ENCODE results near the gene FGFR2.
"Not testable (repeated sequence)": the region's sequence is repeated elsewhere in the genome, so short reads cannot be mapped to it uniquely, and the experiment has no call there.

The FGFR2 gene

DNA sequence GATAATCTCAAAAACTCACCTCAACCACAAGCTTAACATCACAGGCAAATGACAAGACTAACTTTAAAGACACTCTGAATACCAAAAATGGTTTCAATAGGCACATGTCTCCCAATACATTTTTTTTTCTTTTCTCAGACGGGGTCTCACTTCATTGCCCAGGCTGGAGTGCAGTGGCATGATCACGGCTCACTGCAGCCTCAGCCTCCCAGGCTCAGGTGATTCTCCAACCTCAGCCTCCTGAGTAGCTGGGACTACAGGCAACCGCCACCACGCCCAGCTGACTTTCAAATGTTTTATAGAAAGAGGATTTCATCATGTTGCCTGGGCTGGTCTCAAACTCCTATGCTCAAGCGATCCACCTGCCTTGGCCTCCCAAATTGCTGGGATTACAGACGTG is 77.7 kb downstream of the FGFR2 start:
- not testable (repeated sequence) for DNase-seq

DNA sequence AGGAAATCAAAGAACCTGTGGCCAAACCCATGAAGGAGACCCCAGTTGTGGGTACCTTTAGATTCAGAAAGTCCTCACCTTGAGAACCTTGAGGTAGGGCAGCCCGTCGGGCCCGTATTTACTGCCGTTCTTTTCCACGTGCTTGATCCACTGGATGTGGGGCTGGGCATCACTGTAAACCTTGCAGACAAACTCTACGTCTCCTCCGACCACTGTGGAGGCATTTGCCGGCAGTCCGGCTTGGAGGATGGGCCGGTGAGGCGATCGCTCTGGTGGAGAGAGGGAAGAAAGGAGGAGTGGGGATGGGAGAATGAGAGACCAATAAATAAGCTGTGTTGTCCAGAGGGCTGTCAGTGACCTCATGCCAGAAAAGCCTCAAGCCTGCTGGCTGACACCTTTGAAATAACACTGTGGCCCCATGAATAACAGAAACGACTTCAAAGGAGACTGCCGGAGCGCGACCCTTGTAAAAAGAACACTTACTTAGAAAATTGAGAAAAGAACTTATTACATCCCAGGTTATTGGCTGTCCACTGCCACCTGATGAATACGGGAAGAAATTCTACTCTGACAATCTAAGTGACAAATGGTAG is 78.2 kb downstream of the FGFR2 start:
- DNase-seq: no peak

DNA sequence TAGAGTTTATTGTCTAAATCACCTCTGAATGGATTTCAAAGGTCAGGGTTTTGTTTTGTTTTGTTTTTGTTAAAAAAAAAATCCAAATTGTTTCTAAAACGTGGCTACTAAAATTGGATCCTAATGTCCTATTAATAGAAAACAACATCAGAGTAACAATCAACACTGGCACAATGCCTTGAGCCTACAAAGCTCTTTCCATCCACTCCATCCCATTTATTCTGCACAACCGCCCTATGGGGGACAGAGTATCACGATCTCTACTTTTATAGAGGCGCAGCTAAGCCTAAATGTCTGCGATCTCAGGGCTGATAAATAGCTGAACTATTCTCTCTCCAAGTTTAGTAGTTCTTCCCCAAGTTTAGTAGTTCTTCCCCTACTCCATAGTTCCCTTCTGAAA is 78.8 kb downstream of the FGFR2 start:
- DNase-seq: no peak

DNA sequence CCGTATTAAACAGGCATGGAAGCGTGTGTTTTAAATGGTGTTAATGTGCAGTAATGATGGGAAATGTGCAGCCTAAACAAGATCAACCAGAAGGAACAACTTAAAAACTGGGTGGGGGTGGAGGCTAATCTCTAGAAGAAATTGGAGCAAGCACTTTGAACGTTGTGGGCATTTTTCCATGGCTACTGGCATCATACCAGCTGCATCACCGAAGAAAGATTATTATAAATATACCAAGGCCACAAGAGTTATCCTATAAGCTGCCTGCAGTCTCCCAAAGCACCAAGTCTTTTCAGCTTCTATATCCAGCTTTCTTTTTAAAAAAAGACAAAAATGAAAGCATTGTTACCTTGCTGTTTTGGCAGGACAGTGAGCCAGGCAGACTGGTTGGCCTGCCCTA is 79.9 kb downstream of the FGFR2 start:
- DNase-seq: no peak

- no peak for DNase-seq
These were observed 82.0 kb downstream of the FGFR2 start for GRCh38 chr10:121516093-121516865.

DNA sequence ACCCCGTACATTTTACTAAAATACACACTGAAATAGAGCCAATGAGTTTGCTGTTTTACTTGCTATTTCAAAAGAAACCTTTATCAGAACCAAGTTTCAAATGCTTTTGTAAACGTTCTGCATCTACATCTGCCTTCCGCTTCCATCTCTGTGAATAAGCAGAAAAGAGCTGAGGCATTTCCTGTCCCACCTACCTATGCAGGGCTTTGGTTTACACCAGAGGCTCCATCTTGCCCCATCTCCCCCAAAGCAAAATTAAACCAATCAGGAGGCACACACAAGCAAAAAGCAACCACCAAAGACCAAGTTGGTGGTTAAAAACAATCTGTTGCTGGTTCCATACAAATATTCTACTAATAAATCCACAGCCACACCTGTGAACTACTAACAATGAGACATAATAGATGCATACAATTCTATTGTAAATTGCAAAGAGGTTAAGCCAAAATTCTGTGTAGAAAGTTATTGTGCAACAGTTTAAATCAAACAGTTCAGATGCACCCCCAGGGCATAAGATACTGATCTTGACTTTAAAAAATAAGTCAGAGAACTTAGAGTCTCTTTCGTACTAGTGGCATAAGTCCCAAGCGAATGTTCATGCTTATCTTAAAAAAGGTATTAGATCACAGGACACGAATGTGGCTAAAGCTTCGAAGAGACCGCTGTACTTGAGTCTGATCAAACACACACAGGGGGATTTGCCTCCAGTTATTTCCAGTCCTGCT is 83.9 kb downstream of the FGFR2 start:
- no peak for DNase-seq

DNA sequence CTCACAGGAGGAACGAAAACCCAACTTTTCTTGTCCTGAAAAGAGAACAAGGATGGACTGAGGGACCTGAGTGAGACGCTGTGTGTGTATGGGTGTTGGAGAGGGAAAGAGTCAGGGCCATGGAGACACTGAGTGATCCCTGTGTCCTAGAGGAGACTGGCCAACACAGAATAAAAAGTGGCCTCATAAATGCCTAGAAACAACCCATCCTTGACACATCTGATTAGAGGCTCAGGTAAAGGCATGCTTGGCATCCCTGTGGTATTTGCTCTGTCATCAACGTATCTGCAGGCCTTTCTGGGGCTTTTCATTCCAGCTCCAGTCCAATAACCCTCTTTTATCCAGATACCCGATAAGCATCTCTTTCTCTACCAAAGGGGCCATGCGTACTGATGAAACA is 86.3 kb downstream of the FGFR2 start:
- DNase-seq: no peak

DNA sequence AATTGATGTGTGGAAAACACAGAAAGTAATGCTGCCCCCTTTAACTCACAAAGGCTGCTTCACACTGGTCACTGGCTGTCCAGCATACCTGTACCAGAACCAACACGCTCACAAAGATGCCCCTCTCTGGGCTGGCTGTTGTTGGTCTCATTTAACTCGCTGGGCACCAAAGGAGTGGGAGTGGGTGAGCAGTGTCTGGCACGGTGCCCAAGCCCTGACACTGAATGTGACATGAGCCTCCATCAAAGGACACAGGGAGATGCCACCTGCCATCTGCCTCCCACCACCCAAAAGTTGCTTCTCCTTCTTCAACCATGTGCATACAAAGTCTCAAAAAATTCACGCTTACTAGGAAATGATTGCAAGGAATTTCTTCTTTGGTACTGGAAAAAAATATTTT is 86.8 kb downstream of the FGFR2 start:
- DNase-seq: no peak

DNA sequence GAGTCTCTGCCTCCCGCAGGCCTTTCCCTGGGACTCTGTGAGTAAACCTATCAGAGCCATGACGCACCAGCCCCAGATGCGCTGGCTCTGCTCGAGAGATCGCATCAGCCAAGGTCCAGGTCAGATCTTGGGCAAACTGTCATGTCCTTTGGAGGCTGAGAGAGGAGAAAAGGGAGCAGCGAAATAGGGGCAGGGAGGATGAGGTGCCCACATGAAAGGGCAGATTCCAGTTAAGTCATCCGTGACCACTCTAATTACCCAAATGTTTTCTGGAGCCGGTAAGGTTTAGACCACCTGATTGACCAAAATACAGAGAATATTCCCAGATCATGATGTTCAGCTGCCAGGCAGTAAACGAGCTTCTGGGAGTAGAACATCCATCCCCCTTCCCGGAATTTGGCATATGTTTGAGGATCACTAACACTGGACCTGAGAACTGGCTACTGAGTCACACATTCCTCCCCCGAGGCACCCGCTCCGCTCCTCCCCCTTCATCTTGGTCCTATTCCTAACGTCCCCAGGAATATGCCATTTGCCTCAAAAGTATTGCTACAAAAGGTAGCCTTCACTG is 88.0 kb downstream of the FGFR2 start:
- DNase-seq: no peak

- DNase-seq: no peak
These were observed 88.4 kb downstream of the FGFR2 start for GRCh38 chr10:121509796-121510195.

- no peak for DNase-seq
These were observed 89.1 kb downstream of the FGFR2 start for GRCh38 chr10:121509112-121509511.

DNA sequence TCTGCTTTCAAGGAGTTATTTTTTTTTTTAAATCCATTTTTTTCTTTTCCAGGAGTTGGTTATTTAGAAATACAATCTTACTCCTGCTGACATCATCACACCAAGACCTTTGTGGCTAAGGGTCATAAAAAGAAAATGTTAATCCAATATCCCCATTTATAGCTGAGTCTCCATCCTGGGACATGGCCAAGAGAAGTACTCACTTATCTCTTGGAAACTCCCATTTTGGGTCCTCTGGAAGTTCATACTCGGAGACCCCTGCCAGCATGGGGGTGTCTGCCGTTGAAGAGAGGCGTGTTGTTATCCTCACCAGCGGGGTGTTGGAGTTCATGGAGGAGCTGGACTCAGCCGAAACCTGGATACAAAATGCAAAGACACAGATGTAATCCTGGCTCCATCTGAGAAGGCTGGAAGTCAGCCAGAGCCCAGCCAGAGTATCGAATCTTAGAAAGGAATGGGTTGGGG is 94.6 kb downstream of the FGFR2 start:
- DNase-seq: no peak

- no peak for DNase-seq
These were observed 96.4 kb downstream of the FGFR2 start for GRCh38 chr10:121501796-121502195.

DNA sequence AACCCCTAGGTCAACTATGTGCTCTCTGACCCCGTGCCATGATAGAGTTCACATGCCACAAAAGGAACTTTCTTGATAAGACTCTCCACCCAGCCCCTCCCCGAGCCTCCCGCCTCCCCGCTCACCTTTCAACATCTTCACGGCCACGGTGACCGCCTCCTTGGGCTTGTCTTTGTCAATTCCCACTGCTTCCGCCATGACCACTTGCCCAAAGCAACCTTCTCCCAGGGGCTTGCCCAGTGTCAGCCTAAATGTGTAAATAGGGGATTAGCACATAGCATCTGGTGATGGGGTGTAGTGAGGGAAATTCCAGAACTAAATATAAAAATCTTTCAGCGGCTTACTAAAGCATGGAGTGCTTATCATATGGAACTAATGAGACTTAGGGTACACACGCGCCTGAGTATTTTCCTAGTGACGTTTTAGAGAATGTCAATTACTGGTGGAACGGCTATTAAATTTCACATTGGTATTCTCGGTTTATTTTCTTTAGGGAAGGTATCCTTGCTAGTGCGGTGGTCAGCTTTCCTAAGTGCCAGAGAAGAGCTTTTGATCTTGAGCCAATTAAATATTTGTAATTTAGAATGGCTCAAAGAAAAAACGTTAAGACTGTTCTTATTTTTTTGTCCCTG is 97.4 kb downstream of the FGFR2 start:
- no peak for DNase-seq

DNA sequence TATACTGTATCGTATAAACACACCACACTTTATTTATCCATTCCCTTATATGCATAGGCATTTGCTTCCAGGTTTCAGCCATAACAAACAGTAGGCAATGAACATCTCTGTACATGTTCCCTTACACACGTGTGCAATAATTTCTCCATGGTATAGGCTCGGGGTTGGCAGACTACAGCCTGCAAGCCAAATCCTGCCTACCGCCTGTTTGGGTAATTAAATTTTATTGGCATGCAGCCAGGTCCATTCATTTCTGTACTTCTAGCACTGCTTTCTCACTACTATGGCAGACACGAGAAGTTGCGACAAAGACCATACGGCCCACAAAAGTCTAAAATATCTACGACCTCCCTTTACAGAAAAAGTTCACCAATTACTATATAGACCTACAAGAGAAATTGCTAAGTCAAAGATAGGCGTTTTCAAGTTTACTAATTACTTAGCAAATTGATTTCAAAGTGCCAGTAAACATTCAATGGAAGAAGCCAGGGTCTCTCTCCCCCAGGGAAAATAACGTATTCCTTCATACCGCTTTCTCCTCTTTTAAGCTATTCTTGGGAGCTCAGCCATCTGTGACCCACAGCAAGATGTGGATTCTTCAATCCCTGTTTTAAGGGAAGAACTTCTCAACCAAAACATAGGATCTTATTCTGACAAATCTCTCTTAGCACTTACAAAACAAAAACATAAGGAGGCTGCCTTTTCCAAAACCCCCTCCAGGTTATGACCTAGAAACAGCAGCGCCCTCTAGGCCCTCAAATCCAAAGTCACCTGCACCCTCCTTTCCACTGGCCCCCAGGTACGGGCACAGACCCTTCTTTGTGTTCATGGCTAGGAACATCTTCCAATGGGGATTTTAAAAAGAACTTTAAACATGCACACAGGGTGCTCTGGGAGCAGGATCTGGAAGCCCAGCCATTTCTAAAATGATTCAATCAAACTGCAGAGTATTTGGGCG is 100.5 kb downstream of the FGFR2 start:
- no peak for DNase-seq

DNA sequence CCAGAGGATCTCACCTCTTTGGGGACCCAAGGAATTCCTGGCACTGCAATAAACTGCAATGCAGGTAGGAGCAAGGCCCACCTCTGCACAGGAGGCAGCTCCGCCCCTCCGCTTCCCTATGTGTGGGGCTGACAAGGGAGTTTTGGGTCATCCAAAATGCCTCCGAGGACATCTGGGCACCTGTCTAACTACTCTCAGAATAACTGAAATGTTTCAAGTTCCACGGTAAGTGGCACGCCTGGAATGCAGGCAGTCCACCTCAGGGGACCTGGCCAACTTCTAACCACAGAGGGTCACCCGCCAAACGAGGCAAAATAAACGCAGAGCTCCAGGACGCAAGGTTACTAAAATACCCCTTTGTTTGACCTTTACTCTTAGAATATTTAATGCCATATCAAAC is 102.5 kb downstream of the FGFR2 start:
- DNase-seq: no peak

DNA sequence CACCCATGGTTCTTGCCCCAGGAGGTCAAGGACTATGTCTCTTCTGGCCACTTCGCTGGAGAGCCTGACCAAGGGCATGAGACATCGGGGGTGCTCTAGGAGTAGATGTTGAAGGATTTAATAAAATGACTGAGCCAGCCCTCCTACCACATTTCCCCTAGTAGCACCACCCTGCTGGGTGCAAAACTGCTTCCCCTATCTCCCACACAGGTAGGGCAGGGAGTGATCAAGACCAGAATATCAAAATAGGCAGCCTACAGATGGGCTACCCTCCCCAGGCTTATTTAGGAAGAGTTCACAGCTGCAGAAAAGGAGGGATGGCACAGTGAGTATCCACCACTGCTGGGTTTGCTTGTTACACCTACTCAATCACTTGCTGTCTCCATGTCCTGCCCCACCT is 103.9 kb downstream of the FGFR2 start:
- no peak for DNase-seq

- DNase-seq: no peak
These were observed 104.7 kb downstream of the FGFR2 start for GRCh38 chr10:121493521-121493920.

DNA sequence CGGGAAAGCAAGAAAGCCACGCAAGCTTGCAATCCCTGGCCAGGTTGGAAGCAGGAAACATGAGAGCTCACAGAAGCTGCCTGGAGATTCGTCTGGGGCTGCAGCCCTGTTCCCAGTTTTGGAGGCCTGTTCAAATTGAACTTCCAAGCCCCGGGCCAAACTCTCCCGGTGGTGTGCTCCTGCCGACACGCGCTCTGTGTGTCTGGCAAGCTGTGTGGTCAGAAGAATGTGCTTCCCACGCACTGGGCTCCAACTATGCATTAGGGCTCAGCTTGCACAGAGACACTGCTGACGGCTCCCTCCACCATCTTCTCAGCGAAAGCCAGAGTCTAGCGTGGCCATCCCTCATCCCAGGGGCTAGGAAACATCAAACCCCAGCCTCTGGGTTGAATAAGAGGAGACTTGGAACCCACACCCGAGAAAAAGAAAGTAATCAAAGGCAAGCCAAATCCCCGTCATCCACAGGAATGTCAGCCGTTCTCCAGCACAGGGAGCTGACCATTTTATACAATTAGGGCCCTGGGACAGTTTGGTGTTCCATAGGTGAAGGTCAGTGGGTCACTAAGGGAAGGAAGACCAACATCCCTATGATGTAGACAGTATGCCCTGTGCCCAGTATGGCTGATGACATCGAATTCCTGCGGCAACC is 107.2 kb downstream of the FGFR2 start:
- no peak for DNase-seq

GRCh38 chr10:121485436-121486139 is 112.7 kb downstream of the FGFR2 start:
- DNase-seq: no peak

GRCh38 chr10:121484816-121485215 is 113.4 kb downstream of the FGFR2 start:
- DNase-seq: no peak

Measured in Kasumi-1 (cell line).